NB4 (cell line): Measurements from ENCODE around the gene MYH9.

Source experiments
- CTCF ChIP-seq: IDR thresholded peaks from one replicate; pipeline ENCODE4 v1.5.1; 2012; ENCODE audit warnings: low read depth, low read length
- POLR2A ChIP-seq: IDR thresholded peaks from 2 replicates; pipeline ENCODE4 v1.6.1; 2011; ENCODE audit warnings: mild to moderate bottlenecking; ENCODE audit not compliant: insufficient read length; ENCODE audit errors: extremely low read depth

- TF ChIP-seq CTCF (no peak), POLR2A (no peak)
Observed at GRCh38 chr22:36422287-36423014, 34.7 kb upstream of the MYH9 start.
